ENCODE results near the gene ORC3.
"Not testable (repeated sequence)": the region's sequence is repeated elsewhere in the genome, so short reads cannot be mapped to it uniquely, and the experiment has no call there.

ORC3 gene

DNA sequence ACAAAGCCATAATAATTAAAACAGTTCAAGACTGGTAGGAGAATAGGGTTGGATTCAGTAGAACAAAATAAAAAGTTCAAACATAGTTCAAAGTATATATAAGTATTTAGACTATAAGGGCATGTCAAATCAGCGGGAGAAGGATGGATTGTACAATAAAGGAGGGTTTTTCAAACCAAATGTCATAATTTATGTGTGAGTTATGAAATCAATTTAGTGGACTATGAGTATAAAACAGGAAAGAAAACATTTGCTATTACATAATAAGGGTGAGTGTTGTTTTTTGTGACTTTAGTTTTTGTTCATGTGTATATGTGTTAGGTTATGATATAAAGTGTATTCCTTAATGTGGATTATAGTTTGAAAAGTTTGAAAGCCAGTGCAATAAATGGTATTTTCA lies 10.6 kb downstream of the ORC3 start:
- no peak for DNase-seq (ENCODE audit: low read depth, low spot score)

- no peak for DNase-seq (ENCODE audit: low read depth, low spot score)
These were observed 16.3 kb downstream of the ORC3 start for GRCh38 chr6:87606199-87606598.

DNA sequence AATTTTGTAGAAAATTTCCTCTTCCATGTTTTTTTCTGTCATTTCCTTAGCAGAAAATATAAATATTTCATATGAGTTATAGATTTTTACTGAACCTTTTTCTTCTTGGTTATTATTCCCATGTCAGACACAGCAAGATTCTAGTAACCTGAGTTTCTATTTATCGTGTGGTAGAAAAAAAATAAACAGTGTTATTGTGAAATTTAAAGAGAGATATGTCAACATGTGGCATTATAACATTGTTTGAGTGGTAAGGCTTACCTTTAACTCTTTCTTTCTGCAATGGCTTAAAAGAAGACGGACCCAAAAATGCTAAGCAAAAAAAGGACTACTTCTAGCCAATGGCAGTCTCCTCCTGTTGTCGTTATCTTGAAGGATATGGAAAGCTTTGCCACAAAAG lies 18.9 kb downstream of the ORC3 start:
- no peak for DNase-seq (ENCODE audit: low read depth, low spot score)

GRCh38 chr6:87613018-87613417 lies 23.1 kb downstream of the ORC3 start:
- DNase-seq (ENCODE audit: low read depth, low spot score), result not testable (repeated sequence)

GRCh38 chr6:87617405-87617804 lies 27.5 kb downstream of the ORC3 start:
- no peak for DNase-seq (ENCODE audit: low read depth, low spot score)

DNA sequence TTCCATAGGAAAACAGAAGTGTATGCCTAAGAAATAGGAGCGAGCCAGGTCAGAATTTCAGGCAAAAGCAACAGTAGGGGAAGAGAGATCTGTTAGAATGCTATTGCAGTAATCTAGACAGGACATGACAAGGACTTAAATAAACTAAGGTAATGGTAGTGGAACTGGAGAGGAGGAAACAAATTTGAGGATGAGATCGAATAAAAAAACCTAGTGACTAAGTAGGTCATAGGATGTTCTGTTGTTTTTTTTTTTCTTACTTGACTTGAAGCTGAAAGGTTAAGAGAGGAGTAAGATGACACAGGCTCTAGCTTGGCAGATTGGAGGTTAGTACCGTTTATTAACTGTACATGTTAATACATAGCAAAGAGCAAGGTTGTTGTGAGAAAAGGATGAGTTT lies 28.6 kb downstream of the ORC3 start:
- DNase-seq (ENCODE audit: low read depth, low spot score), result no peak

- DNase-seq (ENCODE audit: low read depth, low spot score), result no peak
These were observed 33.3 kb downstream of the ORC3 start for GRCh38 chr6:87623248-87623647.

DNA sequence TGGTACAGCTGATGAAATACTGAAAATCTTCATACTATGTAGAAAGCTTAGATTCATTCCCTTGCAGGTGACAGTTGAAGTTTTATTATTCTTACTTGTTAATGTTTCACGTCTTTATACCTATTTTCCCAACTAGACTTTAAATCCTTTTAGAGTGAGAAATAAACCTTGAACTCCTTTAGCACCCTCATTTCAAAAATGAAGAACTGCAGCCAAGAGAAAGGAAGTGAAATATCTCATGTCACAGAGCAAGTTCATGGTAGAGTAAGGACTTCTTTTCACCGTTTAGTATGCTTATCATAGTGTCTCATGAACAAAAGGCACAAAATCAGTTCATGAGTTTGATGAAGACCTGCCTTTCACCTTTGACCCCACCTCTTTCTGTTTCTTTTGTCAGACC lies 38.5 kb downstream of the ORC3 start:
- no peak for DNase-seq (ENCODE audit: low read depth, low spot score)

- no peak for DNase-seq (ENCODE audit: low read depth, low spot score)
These were observed 38.9 kb downstream of the ORC3 start for GRCh38 chr6:87628881-87629280.

- no peak for DNase-seq (ENCODE audit: low read depth, low spot score)
These were observed 40.8 kb downstream of the ORC3 start for GRCh38 chr6:87630746-87631145.

DNA sequence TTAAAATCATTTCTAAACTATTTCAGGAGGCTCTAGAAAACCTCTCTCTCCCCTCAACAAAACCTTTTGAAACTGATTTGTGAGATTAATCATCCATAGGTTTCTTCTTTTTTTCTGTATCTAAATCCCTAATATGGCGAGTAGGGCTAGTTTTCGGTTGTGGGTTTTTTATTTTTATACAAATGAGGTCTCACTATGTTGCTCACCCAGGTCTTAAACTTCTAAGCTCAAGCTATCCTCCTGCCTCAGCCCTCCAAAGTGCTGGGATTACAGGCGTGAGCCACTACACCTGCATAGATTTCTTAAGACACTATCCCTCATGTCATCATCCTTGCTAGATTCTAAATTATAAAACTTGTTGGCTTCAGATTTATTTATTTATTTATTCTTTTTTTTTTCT lies 43.9 kb downstream of the ORC3 start:
- DNase-seq (ENCODE audit: low read depth, low spot score), result no peak

DNA sequence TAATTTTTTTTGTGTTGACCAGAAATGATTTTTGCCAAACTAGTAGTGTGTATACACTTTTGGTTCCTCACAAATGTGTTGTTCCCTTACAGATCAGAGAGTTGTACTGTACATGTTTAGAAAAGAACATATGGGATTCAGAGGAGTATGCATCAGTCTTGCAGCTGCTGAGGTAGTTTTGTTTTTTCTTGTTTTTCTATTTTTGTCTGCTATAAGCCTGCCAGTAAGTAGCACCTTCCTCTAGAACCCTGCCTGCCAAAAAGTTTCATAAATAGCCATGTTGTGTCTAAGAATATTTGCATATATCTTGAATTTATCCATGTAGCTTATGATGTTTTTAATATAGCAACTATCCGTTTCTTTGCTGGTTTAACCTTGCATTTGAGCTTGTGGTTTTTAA lies 46.4 kb downstream of the ORC3 start:
- DNase-seq (ENCODE audit: low read depth, low spot score), result no peak

- no peak for DNase-seq (ENCODE audit: low read depth, low spot score)
These were observed 47.2 kb downstream of the ORC3 start for GRCh38 chr6:87637106-87637505.

- no peak for DNase-seq (ENCODE audit: low read depth, low spot score)
These were observed 49.4 kb downstream of the ORC3 start for GRCh38 chr6:87639373-87639772.

GRCh38 chr6:87641065-87641692 lies 51.2 kb downstream of the ORC3 start:
- no peak for DNase-seq (ENCODE audit: low read depth, low spot score)

- DNase-seq (ENCODE audit: low read depth, low spot score), result no peak
These were observed 55.1 kb downstream of the ORC3 start for GRCh38 chr6:87645080-87645479.

- no peak for DNase-seq (ENCODE audit: low read depth, low spot score)
These were observed 63.4 kb downstream of the ORC3 start for GRCh38 chr6:87653074-87653962.

DNA sequence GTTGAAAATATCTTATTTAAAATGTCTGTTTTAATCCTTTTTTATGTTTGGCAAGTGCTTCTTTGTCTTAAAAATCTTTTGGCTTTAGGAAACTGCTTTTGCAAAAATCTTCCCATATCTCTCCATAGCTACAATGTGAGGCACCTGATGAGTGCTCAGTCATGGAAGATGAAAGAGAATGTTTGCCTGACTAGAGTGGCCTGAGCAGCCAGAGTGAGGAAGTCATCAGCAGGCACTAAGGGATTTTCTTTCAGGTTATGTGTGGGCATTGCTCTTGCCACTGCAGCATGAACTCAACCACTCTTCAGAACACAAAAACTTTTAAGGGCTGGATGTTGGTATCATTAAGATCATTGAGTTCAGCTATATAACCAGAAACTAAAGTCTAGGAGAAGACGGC lies 64.2 kb downstream of the ORC3 start:
- DNase-seq (ENCODE audit: low read depth, low spot score), result no peak

GRCh38 chr6:87654875-87655454 lies 65.0 kb downstream of the ORC3 start:
- no peak for DNase-seq (ENCODE audit: low read depth, low spot score)

DNA sequence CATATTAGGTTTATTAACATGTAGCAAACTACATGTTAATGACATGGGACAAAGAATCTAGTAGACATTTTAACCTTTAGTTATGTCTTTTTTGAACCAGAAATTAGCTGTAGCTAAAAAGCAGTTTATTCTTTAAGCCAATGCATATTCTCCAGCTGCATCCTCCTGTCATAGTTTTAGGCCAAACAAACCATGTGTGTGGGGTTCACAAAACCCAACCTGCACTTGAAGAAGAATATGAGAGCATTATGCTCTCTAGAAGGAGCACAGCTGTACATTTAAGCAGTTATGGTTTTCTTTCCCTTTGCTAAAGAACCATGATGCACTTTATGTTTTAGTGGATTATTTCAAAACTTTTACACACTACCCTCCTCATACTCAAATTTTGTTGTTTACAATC lies 65.9 kb downstream of the ORC3 start:
- no peak for DNase-seq (ENCODE audit: low read depth, low spot score)

DNA sequence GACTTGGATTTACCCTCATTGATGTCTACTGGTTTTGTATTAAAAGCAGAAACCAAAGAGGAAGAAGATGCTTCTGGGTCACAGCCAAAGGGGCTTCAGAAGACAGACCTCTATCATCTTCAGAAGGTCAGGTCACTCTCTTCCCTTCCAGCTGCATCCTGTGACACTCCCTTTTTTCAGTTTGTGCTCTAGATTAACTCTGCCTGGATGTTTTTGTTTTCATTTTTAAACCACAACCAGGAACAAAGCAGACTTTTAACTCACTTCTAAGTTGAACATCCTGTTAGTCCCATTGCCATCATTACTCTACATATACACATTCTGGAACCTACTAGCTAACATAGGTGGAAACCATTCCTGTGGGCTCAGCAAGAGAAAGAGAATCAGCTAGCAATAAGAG lies 66.9 kb downstream of the ORC3 start:
- DNase-seq (ENCODE audit: low read depth, low spot score), result no peak

DNA sequence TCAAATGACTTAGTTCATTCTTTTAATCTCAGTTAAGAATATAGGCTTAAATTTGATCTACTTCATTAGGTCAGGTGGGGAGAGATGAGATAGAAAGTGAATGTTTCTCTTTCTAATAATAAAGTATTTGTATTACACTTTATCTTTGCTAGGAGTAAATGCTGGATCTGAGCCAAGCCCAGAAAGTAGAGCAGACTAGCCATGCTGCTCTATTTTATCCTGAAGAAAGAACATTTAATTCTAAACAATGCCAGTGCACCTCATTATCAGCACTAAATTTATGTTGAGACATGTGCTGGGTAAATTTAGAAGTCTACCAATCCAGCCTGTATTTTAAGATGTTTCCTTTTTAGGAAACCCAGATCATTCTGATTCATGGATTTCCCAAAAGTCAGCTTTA lies 68.6 kb downstream of the ORC3 start:
- no peak for DNase-seq (ENCODE audit: low read depth, low spot score)
